Renal cortical epithelial cell (primary cell): ENCODE measurements around the gene GSE1. TPM values are rescaled to one million over a fixed set of nuclear protein-coding genes. Genes with fewer than 3 reads are reported as not detected.

Experiments used
- DNase-seq: peaks from one replicate; pipeline ENCODE4 v3.0.0-alpha.2; 2011; ENCODE audit warnings: low read depth
- total RNA-seq: library from RNA; depleted of rRNA; stranded (reverse); fragments of >200 nt; gene quantifications from 2 replicates; pipeline ENCODE4 v1.2.3, GENCODE V29; 2014

GSE1 gene
- total RNA-seq, 1 donor from 2014 or later = 44.6 TPM

- no peak for DNase-seq
These were observed 106.6 kb downstream of the GSE1 start for GRCh38 chr16:85719605-85720301.

DNA sequence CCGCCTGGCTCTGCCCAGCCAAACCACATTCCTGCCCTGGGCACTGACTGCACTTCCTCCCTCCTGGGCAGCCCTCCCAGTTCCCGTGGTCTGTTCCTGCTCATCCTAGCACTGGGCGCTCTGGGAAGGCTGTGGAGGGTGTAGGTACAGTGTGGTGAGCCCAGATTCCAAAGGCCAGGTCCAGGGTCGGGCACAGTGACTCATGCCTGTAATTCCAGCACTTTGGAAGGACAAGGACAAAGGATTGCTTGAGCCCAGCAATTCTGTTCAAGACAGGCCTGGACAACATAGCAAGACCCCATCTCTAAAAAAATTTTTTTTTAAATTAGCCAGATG, 107.1 kb downstream of the GSE1 start:
- peak; percentile 89 for DNase-seq

GRCh38 chr16:85722128-85722893, 109.2 kb downstream of the GSE1 start:
- DNase-seq = peak; percentile 34

GRCh38 chr16:85724126-85724879, 111.2 kb downstream of the GSE1 start:
- DNase-seq = no peak

DNA sequence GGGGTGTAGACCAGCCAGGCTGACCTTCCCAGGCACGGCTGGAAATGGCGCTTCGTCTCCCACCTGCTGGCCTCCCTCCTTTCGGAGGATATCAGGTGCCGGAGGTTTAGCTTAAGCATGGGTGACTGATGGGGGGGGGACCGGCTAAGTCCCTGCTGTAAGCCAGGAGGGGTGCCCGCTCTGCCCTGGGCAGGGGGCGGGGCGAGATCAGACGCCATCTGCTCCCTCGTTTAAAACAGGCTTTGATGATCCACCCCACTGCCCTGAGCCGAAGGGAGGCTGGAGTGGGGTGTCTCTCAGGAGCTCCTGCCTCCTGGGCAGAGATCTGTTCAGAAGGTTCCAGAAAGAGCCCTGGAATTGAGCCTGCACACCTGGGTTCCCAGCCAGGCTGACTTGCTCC, 111.8 kb downstream of the GSE1 start:
- DNase-seq = no peak

Other genes with a start within 250 kb of the GSE1 start
- 0.45 and 7.3 TPM in 2 replicates for gene GINS2, start 75.6 kb downstream of the GSE1 start, total RNA-seq
- gene C16orf74, start 137.8 kb downstream of the GSE1 start, total RNA-seq = 1.6 and 8.5 TPM in 2 replicates
- gene EMC8, start 186.2 kb downstream of the GSE1 start, total RNA-seq = 25.5 and 26.6 TPM in 2 replicates
- gene COX4I1, start 186.4 kb downstream of the GSE1 start, total RNA-seq = 349 and 463 TPM in 2 replicates